SH-SY5Y (cell line): ENCODE data around the gene KRTAP5-1.

ENCODE experiments used
- GATA2 ChIP-seq: IDR thresholded peaks from 2 replicates; pipeline ENCODE4 v1.6.1; 2011; ENCODE audit warnings: mild to moderate bottlenecking, low read depth, low read length
- GATA3 ChIP-seq: IDR thresholded peaks from 2 replicates; pipeline ENCODE4 v1.6.1; 2011; ENCODE audit warnings: low read depth, mild to moderate bottlenecking, low read length, moderate library complexity

- TF ChIP-seq GATA2 = no peak
- no peak for TF ChIP-seq GATA3
These were observed 44.5 kb upstream of the KRTAP5-1 start, which contains the start of gene KRTAP5-5 for GRCh38 chr11:1629326-1630185.
